HEK293 (cell line): Measurements from ENCODE around the gene GRAP2.

ENCODE experiments used
- CTCF ChIA-PET: fragments of 350-600 bp; formaldehyde crosslinking; extraction: SDS; loops from one replicate; lab custom pipeline; 2021; ENCODE audit warnings: antibody characterized with exemption; lab: Yijun Ruan, JAX
- POLR2A ChIA-PET: fragments of 300-600 bp; formaldehyde crosslinking; extraction: SDS; loops from one replicate; lab custom pipeline; 2020; ENCODE audit warnings: antibody characterized with exemption, inconsistent platforms; lab: Yijun Ruan, JAX
- H3K27ac ChIP-seq: fragments of 200-500 bp; sonication (Bioruptor generic); 2 replicates; pipeline ENCODE4 v1.5.1; 2014; ENCODE audit warnings: low read depth, low read length, control low read depth, inconsistent platforms; ENCODE audit errors: extremely low read depth
- H3K36me3 ChIP-seq, 2 experiments: fragments of 200-500 bp in 1 of 2; sonication (Bioruptor generic) in 1 of 2; 1 replicate in 1 of 2; 2 replicates in 1 of 2; pipeline ENCODE4 v1.5.1; 2014 to 2017; ENCODE audit warnings: inconsistent platforms in 2 of 2, low read length in 2 of 2; ENCODE audit not compliant: control insufficient read depth in 2 of 2, insufficient read depth in 1 of 2
- H3K4me1 ChIP-seq: fragments of 200-500 bp; sonication (Bioruptor generic); 2 replicates; pipeline ENCODE4 v1.5.1; 2014; ENCODE audit warnings: mild to moderate bottlenecking, low read length, inconsistent platforms; ENCODE audit not compliant: control insufficient read depth, insufficient read depth
- H3K4me3 ChIP-seq: 2 replicates; pipeline ENCODE4 v1.5.1; 2011; ENCODE audit warnings: low read depth, mild to moderate bottlenecking, control low read depth, low read length, moderate library complexity
- H3K9me3 ChIP-seq: fragments of 200-500 bp; sonication (Bioruptor generic); 2 replicates; pipeline ENCODE4 v1.5.1; 2014; ENCODE audit warnings: low read depth, low read length, inconsistent platforms; ENCODE audit not compliant: control insufficient read depth, insufficient read depth
- KLF1 ChIP-seq: fragments of 450-650 bp; formaldehyde crosslinking; IDR thresholded peaks from 2 replicates; pipeline ENCODE4 v1.5.1; 2016; ENCODE audit warnings: missing biosample characterization, missing genetic modification characterization
- SP7 ChIP-seq: fragments of 450-650 bp; formaldehyde crosslinking; IDR thresholded peaks from 2 replicates; pipeline ENCODE4 v1.5.1; 2016; ENCODE audit warnings: missing biosample characterization, missing genetic modification characterization
- WT1 ChIP-seq: fragments of 450-650 bp; formaldehyde crosslinking; IDR thresholded peaks from 2 replicates; pipeline ENCODE4 v1.5.1; 2016; ENCODE audit warnings: missing biosample characterization, missing genetic modification characterization
- ZBTB48 ChIP-seq: fragments of 450-650 bp; formaldehyde crosslinking; IDR thresholded peaks from 2 replicates; pipeline ENCODE4 v1.5.1; 2016; ENCODE audit warnings: missing biosample characterization, missing genetic modification characterization
- ZFP37 ChIP-seq: fragments of 450-650 bp; formaldehyde crosslinking; IDR thresholded peaks from 2 replicates; pipeline ENCODE4 v1.5.1; 2016; ENCODE audit warnings: missing biosample characterization, missing genetic modification characterization
- ZNF114 ChIP-seq: fragments of 450-650 bp; formaldehyde crosslinking; IDR thresholded peaks from 2 replicates; pipeline ENCODE4 v1.5.0; 2017; ENCODE audit warnings: missing biosample characterization, missing genetic modification characterization
- ZNF138 ChIP-seq: fragments of 450-650 bp; formaldehyde crosslinking; IDR thresholded peaks from 2 replicates; pipeline ENCODE4 v1.5.1; 2016; ENCODE audit warnings: missing biosample characterization, missing genetic modification characterization, borderline replicate concordance
- ZNF184 ChIP-seq: fragments of 450-650 bp; IDR thresholded peaks from 2 replicates; pipeline ENCODE4 v1.5.1; 2018; ENCODE audit warnings: missing biosample characterization, mild to moderate bottlenecking, missing genetic modification characterization
- ZNF211 ChIP-seq: fragments of 450-650 bp; formaldehyde crosslinking; IDR thresholded peaks from 2 replicates; pipeline ENCODE4 v1.5.1; 2016; ENCODE audit warnings: low read depth, missing biosample characterization, missing genetic modification characterization
- ZNF223 ChIP-seq: fragments of 450-650 bp; formaldehyde crosslinking; IDR thresholded peaks from 2 replicates; pipeline ENCODE4 v1.5.1; 2016; ENCODE audit warnings: missing biosample characterization, missing genetic modification characterization
- ZNF292 ChIP-seq: fragments of 450-650 bp; formaldehyde crosslinking; IDR thresholded peaks from 2 replicates; pipeline ENCODE4 v1.5.1; 2016; ENCODE audit warnings: low read depth, missing biosample characterization, missing genetic modification characterization, borderline replicate concordance
- ZNF311 ChIP-seq: fragments of 450-650 bp; formaldehyde crosslinking; IDR thresholded peaks from 2 replicates; pipeline ENCODE4 v1.5.1; 2017; ENCODE audit warnings: missing biosample characterization, missing genetic modification characterization, borderline replicate concordance
- ZNF37A ChIP-seq: fragments of 450-650 bp; IDR thresholded peaks from 2 replicates; pipeline ENCODE4 v1.5.1; 2018; ENCODE audit warnings: missing biosample characterization, missing genetic modification characterization
- ZNF404 ChIP-seq: fragments of 450-650 bp; formaldehyde crosslinking; IDR thresholded peaks from 2 replicates; pipeline ENCODE4 v1.5.1; 2017; ENCODE audit warnings: missing biosample characterization, missing genetic modification characterization
- ZNF561 ChIP-seq: fragments of 450-650 bp; IDR thresholded peaks from 2 replicates; pipeline ENCODE4 v1.5.1; 2018; ENCODE audit warnings: missing biosample characterization, missing genetic modification characterization, borderline replicate concordance
- ZNF585B ChIP-seq: fragments of 450-650 bp; formaldehyde crosslinking; IDR thresholded peaks from 2 replicates; pipeline ENCODE4 v1.5.1; 2016; ENCODE audit warnings: missing biosample characterization, missing genetic modification characterization
- ZNF629 ChIP-seq: fragments of 450-650 bp; formaldehyde crosslinking; IDR thresholded peaks from 2 replicates; pipeline ENCODE4 v1.5.1; 2017; ENCODE audit warnings: missing biosample characterization, missing genetic modification characterization
- ZNF830 ChIP-seq: fragments of 450-650 bp; IDR thresholded peaks from 2 replicates; pipeline ENCODE4 v1.5.0; 2018; ENCODE audit warnings: missing biosample characterization, missing genetic modification characterization, low read depth, mild to moderate bottlenecking, moderate library complexity
- ZSCAN16 ChIP-seq: fragments of 450-650 bp; formaldehyde crosslinking; IDR thresholded peaks from 2 replicates; pipeline ENCODE4 v1.5.1; 2016; ENCODE audit warnings: missing biosample characterization, missing genetic modification characterization
- TF ChIP-seq, protein P1 (sequence below): fragments of 450-650 bp; formaldehyde crosslinking; IDR thresholded peaks from 2 replicates; pipeline ENCODE4 v1.5.1; 2017; ENCODE audit warnings: missing biosample characterization, missing genetic modification characterization

Gene GRAP2

DNA sequence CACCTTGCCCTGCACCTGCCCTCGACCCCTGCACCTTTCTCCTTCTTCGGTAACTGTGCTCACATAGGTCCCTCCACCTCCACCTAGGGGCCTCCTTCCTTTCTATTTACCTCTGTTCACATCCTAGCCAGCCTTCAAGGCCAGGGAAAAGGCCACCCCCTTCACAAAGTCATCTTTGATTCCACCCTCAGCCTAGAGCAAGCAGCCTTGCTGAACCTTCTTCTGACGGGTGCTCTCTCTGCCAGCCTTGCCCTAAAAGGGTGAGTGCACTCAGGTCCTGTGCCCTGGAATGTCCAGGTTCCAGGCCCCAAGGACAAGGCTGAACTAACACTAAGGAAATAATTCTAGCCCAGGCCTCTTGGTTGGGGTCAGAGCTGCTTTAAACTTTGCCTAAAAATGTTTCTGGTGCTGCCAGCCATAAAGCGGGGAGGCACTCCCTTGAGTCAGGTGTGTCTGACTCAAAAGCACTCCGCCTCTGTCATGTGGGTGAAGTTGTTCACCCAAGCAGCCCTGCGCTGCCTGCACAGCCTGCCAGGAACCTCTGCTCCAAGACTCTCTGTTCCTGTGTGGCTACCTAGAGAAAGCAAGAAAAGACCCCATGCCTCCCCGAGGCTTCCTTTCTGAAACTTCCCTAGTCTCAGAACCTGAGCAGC, 84.6 kb downstream of the GRAP2 start:
- no peaks in the 10 kb centered on the region for H3K4me1 ChIP-seq
- peak; percentile 29; the same call in 1 of the 2 replicates for TF ChIP-seq KLF1 (tag by site-specific recombination)
- no peak for TF ChIP-seq ZNF211 (tag by site-specific recombination)
- POLR2A ChIA-PET = no interaction called here
- no peak overlapping the region for H3K27ac ChIP-seq
- no peaks in the 10 kb centered on the region for H3K36me3 ChIP-seq
- H3K9me3 ChIP-seq = no peaks in the 10 kb centered on the region
- CTCF ChIA-PET = no interaction called here
- no peak overlapping the region for H3K4me3 ChIP-seq

DNA sequence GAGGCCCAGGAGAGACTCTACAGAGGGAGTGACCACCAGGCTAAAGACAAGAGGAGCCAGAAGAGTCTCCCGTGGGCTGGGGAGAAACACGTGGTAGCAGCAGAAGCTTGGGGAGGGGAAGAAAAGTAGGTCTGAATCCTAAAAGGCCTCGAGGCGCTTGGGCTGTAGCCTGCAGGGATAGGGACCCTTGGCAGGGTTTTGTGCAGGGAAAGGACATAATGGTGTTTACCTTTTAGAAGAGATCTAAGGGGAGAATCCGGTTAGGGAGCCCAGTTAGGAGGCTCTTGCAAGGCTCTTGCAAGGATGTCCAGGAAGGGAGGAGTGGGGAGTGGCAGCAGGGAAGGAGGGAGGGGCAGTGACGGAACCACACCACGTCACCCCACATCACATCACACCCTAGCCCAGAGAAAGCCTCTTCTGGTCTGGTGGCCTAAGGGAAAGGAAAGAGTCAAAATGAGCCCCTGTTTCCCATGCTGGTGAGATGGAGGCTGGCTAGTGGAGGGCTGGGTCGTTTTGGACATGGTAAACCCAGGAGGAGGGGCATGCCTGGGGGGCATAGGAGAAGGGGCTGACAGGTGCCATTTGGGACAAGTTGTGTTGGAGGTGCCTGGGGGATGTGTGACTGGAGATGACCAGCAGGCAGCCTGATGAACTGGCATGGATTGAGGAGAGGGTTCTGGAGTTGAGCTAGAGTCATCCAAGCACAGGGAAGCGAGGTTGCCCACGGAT, 87.7 kb downstream of the GRAP2 start:
- TF ChIP-seq WT1 (0 out of 2 replicates have a peak, but pooled peaks have one; percentile 16), KLF1 (tag by site-specific recombination) (0 out of 2 replicates have a peak, but pooled peaks have one; percentile 26), ZNF311 (tag by site-specific recombination) (no peak)
- Histone ChIP-seq H3K36me3 (no peaks in the 10 kb centered on the region), H3K27ac (no peak overlapping the region), H3K9me3 (no peaks in the 10 kb centered on the region), H3K4me1 (no peaks in the 10 kb centered on the region), H3K4me3 (no peak overlapping the region)
- POLR2A ChIA-PET = no interaction called here
- CTCF ChIA-PET = no interaction called here

DNA sequence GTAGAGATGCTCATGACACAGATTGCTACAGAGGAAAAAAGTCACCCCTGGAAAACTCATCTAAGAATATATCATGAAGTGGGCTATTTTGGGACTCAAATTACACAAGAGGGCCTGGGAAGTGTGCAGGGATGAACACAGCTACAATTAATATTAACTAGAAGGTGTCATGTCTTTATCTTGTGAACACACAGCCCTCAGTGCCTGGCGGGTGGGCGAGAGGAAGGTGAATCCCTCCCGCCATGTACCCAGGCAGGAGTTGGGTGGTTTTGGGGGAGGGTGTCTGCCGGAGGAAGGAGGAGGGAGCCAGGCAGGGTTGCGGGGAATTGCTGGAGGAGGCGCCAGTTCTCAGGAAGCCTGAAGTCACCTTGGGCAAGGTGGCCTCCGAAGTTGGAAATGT, 88.7 kb downstream of the GRAP2 start:
- Histone ChIP-seq H3K9me3 (no peaks in the 10 kb centered on the region), H3K4me1 (no peaks in the 10 kb centered on the region), H3K27ac (no peak overlapping the region), H3K36me3 (no peaks in the 10 kb centered on the region), H3K4me3 (no peak overlapping the region)
- CTCF ChIA-PET = no interaction called here
- TF ChIP-seq ZNF585B (tag by site-specific recombination) = no peak
- TF ChIP-seq ZNF629 (tag by site-specific recombination) = no peak
- TF ChIP-seq, all 188 proteins: peak for 0
- POLR2A ChIA-PET = no interaction called here

DNA sequence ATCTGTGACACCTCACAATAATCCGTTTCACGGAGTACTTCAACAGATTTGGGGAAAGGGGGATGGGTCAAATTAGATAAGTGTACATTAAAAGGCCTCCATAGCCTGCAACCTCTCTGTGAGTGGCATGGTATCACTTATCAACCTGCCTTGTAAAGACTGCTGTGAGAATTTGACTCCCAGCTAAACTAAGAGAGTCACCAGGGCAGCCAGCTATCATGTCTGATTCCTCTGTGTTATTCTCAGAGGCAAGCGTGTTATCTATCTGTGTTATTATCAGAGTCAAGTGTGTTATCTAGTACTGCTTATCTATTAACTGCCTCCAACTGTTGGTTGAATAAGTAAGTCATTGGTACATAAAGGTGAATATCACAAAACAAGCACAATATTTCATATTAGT, 89.8 kb downstream of the GRAP2 start:
- TF ChIP-seq ZNF114 (tag by site-specific recombination) = no peak
- TF ChIP-seq ZBTB48 = no peak
- TF ChIP-seq, protein P1, sequence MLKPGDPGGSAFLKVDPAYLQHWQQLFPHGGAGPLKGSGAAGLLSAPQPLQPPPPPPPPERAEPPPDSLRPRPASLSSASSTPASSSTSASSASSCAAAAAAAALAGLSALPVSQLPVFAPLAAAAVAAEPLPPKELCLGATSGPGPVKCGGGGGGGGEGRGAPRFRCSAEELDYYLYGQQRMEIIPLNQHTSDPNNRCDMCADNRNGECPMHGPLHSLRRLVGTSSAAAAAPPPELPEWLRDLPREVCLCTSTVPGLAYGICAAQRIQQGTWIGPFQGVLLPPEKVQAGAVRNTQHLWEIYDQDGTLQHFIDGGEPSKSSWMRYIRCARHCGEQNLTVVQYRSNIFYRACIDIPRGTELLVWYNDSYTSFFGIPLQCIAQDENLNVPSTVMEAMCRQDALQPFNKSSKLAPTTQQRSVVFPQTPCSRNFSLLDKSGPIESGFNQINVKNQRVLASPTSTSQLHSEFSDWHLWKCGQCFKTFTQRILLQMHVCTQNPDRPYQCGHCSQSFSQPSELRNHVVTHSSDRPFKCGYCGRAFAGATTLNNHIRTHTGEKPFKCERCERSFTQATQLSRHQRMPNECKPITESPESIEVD (tag by site-specific recombination) = no peak
- no peak for TF ChIP-seq ZNF292
- TF ChIP-seq ZSCAN16 (tag by site-specific recombination) = no peak
- TF ChIP-seq ZNF184 (tag by site-specific recombination) = no peak
- TF ChIP-seq ZNF404 (tag by site-specific recombination) = no peak
- no peak for TF ChIP-seq ZNF37A
- no peak for TF ChIP-seq ZFP37
- no peak for TF ChIP-seq ZNF830 (tag by site-specific recombination)
- no peak for TF ChIP-seq ZNF561
- TF ChIP-seq ZNF138 (tag by site-specific recombination) = no peak
- TF ChIP-seq SP7 (tag by site-specific recombination) = no peak
- no peak for TF ChIP-seq ZNF223 (tag by site-specific recombination)
- POLR2A ChIA-PET = no interaction called here
- H3K4me1 ChIP-seq = no peaks in the 10 kb centered on the region
- no peaks in the 10 kb centered on the region for H3K9me3 ChIP-seq
- CTCF ChIA-PET = interaction anchor here (1.0 kb wide), 1 partner anchor 11 kb away, joined by 3 read pairs; no protein-coding TSS in a partner anchor
- H3K27ac ChIP-seq = no peak overlapping the region
- no peaks in the 10 kb centered on the region for H3K36me3 ChIP-seq
- H3K4me3 ChIP-seq = no peak overlapping the region
